Activated effector memory CD4-positive, alpha-beta T cell treated with anti-CD3 and anti-CD28 coated beads, Interleukin-2, amount 50 U/mL, for 16 hours (primary cell): ENCODE data around the gene KCNG1.
"Not testable (repeated sequence)": the region's sequence is repeated elsewhere in the genome, so short reads cannot be mapped to it uniquely, and the experiment has no call there.

Source experiments
- DNase-seq: peaks from one replicate; pipeline ENCODE4 v3.0.0-alpha.2; 2020

The KCNG1 gene, protein sequence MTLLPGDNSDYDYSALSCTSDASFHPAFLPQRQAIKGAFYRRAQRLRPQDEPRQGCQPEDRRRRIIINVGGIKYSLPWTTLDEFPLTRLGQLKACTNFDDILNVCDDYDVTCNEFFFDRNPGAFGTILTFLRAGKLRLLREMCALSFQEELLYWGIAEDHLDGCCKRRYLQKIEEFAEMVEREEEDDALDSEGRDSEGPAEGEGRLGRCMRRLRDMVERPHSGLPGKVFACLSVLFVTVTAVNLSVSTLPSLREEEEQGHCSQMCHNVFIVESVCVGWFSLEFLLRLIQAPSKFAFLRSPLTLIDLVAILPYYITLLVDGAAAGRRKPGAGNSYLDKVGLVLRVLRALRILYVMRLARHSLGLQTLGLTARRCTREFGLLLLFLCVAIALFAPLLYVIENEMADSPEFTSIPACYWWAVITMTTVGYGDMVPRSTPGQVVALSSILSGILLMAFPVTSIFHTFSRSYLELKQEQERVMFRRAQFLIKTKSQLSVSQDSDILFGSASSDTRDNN

DNA sequence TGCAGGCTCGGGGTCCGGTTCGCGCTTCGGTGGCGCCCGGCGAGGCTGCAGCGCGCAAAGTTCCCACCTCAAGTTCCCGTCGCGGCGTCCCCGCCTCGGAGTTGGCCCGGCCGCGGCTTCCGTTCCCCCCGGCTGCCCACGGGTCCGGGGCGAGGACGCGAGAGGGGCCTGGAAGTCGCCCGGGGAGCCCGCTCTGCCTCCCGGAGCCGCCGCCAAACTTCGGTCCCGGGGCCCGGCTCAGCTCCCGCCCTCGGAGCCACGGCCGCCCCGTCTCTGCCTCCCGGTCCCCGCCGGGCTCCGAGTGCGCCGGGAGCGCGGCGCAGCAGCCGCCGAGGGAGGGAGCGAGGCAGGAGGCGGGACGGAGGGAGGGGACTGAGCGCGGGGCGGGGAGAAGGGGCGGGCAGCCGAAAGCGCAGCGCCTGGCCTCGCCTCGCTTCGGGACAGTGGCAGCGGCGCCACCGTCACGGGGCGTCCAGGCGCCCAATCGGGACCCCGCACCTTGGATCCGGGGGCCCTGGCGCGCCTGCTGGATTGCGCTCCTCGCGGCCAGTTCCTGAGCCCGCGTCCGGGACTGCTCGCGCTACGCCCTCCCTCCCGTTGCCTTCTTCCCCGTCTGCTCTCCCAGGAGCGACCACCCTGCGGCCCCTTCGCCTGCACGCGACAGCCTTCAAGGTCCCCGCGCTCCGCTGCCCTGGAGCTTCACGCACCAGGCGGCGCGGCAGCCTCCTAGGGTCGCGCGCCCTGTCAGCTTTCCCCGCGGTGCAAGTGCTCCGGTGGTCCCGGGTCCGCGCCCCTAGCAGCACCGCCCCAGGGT is at the start of gene KCNG1:
TSS of gene KCNG1 (minus strand) at position 305 of the 814 bp plus-strand sequence. CDS start 12,769 bp downstream, outside the sequence.
- DNase-seq: peak; percentile 75

DNA sequence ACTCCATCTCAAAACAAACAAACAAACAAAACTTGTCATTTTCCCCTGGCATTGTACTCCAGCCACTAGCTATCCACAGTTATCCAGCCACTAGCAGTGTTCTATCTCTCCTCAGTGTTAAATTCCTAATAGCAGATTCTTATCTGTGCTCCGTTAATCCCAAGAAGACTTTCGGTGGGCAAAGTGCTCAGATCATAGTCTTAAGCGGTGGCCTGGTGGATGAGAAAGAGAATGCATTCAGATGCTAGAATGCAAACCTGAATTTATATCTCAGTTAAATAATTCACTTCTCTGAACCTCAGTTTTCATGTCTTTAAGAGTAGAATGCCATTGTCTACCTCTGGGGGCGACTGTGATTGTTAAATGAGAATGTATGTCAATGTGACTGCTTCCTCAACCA is 47.7 kb upstream of the KCNG1 start:
- no peak for DNase-seq

- DNase-seq: no peak
These were observed 44.9 kb upstream of the KCNG1 start for GRCh38 chr20:51067792-51068191.

DNA sequence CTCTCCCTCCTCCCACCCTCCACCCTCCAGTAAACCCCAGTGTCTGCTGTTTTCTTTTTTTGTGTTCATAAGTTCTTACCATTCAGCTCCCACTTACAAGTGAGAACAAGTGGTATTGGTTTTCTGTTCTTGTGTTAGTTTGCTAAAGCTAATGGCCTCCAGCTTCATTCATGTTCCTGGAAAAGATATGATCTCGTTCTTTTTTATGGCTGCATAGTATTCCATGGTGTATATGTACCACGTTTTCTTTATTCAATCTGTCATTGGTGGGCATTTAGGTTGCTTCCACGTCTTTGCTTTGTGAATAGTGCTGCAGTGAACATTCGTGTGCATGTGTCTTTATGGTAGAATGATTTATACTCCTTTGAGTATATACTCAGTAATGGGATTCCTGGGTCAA is 42.7 kb upstream of the KCNG1 start:
- DNase-seq: no peak

GRCh38 chr20:51064137-51064536 is 41.2 kb upstream of the KCNG1 start:
- no peak for DNase-seq

- DNase-seq: peak; percentile 77
These were observed 39.2 kb upstream of the KCNG1 start for GRCh38 chr20:51062065-51062464.

GRCh38 chr20:51061418-51062045 is 38.6 kb upstream of the KCNG1 start:
- no peak for DNase-seq

- no peak for DNase-seq
These were observed 37.4 kb upstream of the KCNG1 start for GRCh38 chr20:51060301-51060700.

GRCh38 chr20:51059862-51060261 is 37.0 kb upstream of the KCNG1 start:
- peak; percentile 27 for DNase-seq

GRCh38 chr20:51058017-51058416 is 35.1 kb upstream of the KCNG1 start:
- no peak for DNase-seq

DNA sequence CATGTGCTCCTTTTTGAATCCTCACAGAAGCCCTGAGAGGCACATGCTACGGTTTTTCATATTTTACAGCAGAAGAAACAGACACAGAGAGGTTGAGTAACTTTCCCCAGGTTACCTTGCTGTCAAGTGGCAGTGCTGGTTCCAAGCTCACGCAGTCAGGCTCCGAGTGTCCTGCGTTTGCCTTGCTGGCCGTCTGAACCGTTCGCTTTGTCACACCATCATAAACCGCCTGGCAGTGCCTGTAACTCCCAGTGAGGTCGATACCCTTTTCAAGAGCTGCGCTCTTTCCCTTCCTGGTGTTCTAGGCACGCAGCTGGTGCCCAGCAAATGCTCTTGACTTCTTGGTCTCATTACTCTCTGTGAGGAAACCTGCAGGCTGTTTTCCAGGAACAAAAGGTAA is 31.3 kb upstream of the KCNG1 start:
- no peak for DNase-seq

GRCh38 chr20:51050531-51051075 is 27.7 kb upstream of the KCNG1 start:
- DNase-seq: no peak

DNA sequence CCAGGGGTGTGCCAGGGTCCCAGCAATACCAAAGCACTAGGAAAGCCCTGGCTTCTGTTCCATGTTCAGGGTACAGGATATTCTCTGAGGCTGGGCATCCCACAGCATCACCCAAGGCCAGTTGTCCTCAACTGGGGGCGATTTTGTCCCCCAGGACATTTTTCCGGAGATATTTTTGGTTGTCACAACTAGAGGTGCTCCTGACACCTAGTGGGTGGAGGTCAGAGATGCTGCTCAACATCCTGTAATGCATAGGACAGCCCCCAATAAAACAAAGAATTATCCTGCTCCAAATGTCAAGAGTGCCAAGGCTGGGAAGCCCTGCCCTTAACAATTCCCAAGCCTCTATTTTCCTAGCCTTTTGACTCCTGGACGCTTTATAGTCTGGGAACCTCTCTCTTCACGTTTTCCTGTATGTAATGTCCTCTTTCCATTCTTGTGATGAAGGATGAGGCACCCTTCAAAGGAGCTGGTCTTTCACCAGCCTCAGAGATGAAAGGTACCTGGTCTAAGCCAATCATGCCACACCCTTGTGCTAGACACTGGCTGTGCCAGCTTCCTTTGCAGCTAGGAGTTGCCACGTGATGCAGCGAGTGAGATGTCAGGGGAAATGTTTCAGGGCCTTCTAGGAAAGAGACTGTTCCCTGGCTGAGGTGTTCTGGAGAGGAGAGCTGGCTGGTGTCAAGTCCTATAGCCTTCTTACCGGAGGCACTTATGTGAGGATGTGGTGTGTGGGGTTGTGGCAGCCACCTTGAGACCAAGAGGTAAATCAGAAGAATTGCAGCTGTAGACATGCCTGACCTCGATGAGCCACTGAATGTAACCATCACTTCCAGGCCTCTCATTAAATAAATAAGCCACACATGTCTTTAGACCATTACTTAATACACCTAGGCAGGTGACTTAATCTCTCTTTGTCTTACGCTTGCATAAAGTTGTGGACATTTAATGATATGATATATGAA is 23.4 kb upstream of the KCNG1 start:
- DNase-seq: no peak

GRCh38 chr20:51045492-51045891 is 22.6 kb upstream of the KCNG1 start:
- DNase-seq: not testable (repeated sequence)

DNA sequence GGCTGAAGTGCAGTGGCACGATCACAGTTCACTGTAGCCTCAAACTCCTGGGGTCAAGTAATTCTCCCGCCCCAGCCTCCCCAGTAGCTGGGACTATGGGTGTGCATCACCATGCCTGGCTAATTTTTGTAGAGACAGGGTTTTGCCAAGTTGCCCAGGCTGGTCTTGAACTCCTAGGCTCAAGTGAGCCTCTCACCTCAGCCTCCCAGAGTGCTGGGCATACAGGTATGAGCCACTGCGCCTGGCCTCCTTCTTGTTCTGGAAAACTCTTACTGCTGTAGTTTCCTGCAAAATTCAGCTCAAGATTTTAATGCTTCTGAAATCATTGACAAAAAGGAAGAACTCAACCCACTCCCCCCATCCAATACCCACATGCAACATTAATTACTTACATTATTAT is 21.9 kb upstream of the KCNG1 start:
- DNase-seq: peak; percentile 12

DNA sequence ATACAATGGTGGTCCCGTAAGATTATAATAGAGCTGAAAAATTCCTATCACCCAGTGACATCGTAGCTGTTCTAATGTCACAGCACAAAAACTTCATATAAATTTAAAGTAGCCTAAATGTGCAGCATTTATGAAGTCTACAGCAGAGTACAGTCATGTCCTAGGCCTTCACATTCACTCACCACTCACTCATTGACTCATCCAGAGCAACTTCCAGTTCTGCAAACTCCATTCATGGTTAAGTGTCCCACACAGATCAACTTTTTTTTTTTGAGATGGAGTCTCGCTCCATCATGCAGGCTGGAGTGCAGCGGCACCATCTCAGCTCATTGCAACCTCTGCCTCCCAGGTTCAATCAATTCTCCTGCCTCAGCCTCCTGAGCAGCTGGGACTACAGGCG is 20.9 kb upstream of the KCNG1 start:
- DNase-seq: no peak

DNA sequence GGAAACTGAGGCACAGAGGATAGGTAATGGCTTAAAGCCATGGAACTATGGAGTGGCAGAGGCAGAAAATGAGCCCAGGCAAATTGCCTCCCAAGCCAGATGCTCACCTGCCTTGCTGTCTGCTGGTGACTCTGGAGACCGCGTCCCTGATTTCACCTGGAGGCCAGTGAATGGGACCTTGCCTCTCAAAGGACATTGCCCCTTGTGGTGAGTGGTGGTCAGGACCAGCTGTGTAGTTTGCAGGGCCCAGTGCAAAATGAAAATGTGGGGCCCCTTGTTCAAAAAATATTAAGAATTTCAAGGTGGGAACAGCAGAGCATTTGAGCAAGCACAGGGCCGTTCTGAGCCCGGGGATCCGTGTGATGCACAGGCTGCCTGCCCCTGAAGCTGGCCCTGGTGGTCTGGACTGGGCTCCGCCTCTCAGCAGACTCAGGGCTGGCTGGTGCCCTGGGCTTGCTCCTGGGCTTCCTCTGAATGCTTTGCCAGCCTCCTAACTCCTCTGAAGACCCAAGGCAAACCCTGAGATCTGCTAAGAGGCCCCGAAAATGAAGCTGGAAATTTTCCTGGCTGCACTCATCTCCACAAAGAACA is 19.8 kb upstream of the KCNG1 start:
- DNase-seq: peak; percentile 30

DNA sequence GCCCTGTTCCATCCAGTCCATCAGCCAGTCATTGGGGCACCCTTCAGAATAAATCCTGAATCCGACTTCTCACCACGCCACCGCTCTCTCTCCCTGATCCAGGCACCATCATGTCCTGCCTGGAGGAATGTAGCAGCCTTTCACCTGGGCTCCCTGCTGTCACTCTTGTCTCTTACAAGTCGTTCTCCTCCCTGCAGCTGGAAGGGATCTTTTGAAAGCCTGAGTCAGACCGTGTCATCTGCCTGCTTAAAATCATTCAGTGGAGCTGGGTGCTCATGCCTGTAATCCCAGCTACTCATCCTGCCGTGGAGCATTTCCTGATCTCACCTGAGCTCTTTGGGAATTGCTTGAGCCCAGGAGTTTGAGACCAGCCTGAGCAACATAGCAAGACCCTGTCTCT is 19.2 kb upstream of the KCNG1 start:
- peak; percentile 16 for DNase-seq

DNA sequence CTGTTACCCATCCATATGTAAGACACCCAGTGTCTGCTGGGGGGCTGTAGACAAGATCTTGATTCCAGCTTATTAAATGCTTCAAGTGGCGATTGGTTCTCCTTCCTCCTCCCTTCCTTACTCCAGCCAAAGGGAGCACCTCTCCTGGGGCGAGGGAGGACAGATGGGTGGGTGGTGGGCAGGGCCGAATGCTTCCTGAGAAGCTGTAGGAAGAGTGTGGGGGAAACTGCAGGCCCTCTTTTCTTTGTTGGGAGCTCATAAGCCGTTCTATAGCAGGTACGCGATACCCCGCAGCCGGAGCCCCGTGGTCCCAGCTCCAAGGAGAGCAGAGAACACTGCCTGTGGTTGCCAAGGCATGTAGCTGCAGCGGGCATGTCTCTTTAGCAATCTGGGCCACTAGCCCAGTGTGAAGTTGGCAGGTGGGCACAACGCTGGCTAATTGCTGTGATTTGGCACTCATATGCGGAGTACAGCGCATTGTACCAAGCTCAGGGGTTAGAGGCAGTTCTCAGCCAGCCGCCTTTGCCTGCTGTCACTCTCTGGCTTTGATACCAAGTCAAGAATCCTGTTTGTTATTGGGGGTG is 14.7 kb upstream of the KCNG1 start:
- no peak for DNase-seq

DNA sequence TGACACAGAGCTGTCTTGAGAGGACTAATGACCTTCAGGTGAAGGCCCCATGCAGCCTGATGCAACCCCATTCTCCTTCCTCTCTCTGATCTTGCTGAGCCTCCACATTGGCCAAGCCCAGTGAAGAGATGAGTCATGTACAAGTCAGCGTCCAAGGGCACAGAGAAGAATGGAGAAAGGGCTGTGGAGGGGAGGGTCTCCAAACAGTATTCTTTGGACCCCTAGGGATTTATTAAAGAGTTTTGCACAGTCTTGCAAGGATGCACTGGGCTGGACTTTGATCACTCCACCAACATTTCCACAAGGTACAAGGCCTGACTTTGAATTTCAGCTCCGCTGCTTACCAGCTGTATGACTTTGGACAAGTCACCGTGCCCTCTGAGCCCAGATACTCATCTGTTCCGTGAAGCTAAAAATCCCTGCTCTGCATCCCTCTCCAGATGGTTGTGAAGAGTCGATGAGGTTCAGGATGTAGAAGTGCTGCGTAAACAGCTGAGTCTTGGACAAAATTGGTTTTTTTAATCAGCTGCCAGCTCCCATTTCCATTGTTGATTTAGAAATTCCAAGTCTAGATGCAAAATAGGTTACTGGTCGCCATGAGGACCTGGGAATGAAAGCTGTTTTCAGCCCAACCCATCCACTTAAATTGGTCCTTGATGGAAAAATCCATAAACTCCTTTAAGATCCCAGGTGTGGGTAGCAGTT is 14.1 kb upstream of the KCNG1 start:
- no peak for DNase-seq
